HG03139 (cell line): ENCODE measurements around the gene BGN.
A peak's percentile ranks its signal among the peaks of the same experiment; 100 is the strongest.

ENCODE experiments used
- ATAC-seq: cut with Tn5 transposase; IDR thresholded peaks from one replicate; pipeline ENCODE4 v1.9.1; 2021; ENCODE audit not compliant: unreplicated experiment

Gene BGN

DNA sequence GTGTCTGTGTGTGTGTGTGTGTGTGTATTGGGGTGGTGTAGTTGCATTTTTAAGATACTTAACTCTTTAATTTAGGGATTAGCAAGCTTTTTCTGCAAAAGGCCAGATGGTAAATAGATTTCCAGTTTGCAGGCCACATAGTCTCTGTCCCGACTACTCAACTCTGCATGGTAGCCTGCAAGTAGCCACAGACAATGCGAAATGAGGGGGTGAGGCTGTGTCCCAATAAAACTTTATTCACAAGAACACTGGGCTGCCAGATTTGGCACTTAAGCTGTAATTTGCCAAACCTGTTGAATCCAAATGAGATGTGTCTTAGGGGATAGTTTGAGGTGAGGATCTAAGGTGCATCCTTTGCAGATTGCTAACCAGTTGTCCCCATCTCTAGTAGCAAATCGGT is 29.5 kb downstream of the BGN start:
- no peak for ATAC-seq

DNA sequence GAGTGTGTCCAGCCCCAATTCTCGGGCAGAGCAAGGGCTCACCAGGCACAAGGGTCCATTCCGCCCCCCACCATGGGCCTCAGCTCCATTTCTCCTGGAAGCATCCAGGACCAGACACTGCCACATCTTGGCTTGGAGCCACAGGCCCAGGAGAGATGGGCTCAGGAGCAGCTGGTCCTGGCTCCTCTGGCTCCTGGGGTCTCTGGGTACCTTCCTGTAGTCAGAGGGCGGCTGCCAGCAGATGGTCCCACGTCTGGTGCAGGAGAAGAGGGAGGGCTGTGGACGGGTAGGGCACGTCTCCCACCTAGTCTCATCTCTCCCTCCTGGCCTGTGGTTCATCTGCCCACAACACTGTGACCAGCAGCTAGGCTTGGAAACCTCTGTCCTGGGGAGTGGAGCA is 30.7 kb downstream of the BGN start:
- no peak for ATAC-seq

GRCh38 chrX:153526042-153526441 is 31.3 kb downstream of the BGN start:
- ATAC-seq: no peak

- ATAC-seq: no peak
Observed at GRCh38 chrX:153526801-153527200, 32.0 kb downstream of the BGN start.

DNA sequence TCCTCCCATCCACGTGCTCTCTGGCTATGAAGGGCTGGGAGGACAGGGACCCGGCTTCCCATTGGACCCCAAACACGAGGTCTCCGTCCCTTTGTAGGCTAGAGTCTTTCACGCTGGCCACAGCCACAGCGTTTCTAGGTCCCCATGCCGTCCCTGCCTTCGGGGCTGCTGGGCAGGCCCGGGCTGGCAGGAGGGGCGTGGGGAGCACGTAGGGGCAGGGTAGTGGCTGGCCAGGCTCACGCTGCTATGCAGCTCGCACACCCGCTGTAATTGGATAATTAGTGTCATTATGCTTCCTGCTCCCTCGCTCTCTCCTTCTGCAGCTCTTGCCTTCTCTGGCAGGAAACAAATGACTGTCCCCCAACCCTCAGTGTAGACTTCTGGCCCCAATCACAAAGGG is 32.4 kb downstream of the BGN start:
- ATAC-seq: no peak

- no peak for ATAC-seq
Observed at GRCh38 chrX:153530411-153531129, 35.8 kb downstream of the BGN start.

GRCh38 chrX:153533091-153533490 is 38.3 kb downstream of the BGN start:
- ATAC-seq: no peak

DNA sequence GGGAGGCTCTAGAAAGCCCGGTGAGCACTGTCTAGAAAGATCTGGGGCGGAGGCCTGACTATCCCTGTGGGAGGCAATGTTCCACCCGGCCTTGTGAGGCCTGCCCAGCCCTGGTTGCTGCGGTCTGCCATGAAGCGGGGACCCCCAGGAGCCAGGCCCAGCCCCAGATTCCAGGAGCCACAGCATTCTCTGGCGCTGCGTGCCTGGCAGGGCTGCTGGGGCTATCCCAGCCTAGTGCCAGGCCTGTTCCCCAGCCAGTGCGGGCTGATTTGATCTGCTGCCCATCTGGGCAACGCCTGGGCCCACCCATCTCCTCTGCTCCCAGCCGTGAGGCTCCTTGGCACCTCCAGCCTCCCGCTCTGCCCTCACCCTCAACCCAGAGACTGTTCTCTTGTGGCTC is 42.3 kb downstream of the BGN start:
- ATAC-seq: no peak

- no peak for ATAC-seq
Observed at GRCh38 chrX:153537526-153538295, 42.9 kb downstream of the BGN start.

GRCh38 chrX:153538424-153538823 is 43.6 kb downstream of the BGN start:
- ATAC-seq: no peak

DNA sequence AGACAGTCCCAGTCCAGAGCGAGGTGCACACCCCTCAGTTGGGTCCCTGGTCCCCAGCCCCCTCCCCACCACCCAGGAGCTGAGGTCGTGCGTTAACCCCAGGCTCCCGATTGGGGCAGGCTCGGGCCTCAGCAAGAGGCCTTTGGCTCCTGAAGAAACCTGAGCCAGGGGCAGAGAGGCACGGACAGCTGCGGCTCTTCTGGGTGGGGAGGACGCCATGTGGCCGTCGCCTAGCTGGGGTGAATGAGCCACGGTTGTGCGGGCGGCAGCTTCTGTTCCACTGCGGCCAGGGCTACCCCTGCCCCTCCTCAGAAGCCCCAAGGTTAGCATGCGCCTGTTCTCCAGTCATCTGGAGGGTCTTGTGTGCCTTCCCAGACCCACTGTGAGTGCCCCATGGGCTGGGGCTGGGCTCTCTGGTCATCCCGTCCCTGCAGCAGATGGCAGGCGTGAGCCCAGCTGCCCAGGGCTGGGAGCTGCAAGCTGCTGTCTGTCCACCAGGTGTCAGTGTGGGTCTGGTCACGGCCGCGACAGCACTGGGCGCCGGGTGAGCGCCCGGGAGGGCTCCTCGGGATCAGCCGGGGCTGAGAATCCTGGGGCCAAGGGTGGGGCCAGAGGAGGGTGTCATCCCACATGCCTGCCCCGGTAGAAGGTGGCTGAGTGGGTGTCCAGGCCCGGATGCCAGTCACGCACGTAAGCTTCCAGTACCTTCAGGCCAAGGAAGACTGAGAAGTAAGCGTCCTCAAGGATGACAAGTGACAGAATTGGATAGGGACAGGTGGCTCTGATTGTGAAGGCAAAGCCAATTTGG is 44.6 kb downstream of the BGN start:
- peak; percentile 58 for ATAC-seq

- no peak for ATAC-seq
Observed at GRCh38 chrX:153539979-153540358, 45.2 kb downstream of the BGN start.

- ATAC-seq: no peak
Observed at GRCh38 chrX:153544727-153545126, 49.9 kb downstream of the BGN start.

DNA sequence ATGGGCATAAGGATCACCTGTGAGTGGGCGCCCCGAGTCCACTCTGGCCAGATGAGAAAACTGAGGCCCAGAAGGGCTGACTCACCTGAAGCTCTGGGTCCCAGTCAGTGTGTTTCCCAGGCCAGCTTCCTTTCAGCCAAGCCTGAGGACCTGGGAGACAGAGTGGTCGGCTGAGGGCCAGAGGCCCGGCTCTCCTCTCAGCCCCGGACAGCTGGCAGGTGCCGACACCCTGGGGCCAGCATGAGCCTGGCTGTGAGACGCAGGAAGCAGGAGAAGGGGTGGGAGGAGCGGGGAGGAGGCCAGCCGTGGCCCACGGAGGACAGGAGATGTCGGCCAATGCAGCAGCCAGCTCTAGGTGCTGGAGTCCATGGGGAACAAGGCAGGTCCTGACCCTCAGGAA is 51.6 kb downstream of the BGN start:
- ATAC-seq: no peak

DNA sequence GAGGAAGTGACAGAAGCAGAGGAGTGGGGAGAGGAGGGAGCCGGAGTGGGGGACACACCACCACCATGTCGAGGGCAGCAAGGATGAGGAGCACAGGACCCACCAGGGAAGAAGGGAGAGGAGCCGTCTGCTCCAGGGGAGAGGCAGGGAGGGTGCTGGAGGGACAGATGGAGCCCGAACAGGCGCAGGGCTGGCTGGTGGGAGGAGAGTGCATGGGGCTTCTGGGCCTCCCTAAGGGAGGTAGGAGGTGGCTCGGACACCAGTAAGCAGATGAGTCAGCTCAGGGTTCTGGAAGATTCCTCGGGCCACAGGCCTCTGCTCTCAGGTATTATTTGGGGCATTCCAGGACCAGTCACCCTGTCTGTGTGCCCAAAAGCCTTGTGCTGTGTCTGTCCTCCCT is 52.4 kb downstream of the BGN start:
- ATAC-seq: no peak

GRCh38 chrX:153549231-153549630 is 54.5 kb downstream of the BGN start:
- no peak for ATAC-seq

DNA sequence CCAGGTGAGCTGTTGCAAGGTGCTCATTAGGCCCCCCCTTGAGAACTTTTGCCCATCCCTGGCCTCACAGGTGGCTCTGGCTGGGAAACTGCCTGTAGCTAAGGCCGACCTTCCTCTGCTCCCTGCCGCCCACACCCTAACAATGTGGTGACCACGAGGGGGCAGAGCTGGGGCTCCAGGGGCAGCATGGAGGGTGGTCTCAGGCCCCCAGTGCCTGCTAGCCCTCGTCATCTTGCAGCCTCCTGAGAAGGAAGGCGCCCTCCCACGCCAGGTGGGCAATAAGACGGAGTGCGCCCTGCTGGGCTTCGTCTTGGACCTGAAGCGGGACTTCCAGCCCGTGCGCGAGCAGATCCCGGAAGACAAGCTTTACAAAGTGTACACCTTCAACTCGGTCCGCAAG is 55.0 kb downstream of the BGN start:
- no peak for ATAC-seq

DNA sequence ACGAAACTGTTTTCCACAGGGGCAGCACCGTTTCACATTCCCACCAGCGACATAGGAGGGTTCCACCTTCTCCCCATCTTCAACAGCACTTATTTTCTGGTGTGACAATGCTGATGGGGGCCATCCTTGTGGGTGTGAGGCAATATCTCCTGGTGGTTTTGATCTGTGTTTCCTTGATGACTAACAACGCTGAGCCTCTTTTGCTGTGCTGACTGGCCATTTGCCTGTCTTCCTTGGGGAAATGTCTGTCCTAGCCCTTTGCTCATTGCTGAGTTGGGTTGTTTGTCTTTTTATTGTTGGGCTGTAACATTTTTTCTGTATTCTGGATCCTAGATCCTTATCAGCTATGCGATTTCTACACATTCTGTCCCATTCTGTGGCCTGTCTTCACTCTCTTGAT is 56.4 kb downstream of the BGN start:
- ATAC-seq: no peak

GRCh38 chrX:153554519-153555167 is 59.9 kb downstream of the BGN start:
- ATAC-seq: no peak

DNA sequence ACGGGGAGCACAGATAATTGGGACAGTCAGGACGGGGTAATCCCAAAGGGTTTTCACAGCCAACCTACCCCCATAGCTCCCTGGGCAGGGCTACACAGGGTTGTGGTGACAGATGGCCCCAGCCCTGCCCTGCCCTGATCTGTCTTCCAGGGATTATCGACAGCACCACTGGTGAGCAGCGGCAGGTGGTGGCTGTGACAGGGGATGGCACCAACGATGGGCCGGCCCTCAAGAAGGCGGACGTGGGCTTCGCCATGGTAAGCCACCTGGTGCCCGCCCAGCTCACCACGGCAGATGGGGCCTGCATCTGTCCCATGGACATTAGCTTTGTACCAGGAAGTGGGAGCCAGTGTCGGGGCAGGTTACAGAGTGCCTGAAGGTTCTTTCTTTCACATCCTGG is 62.0 kb downstream of the BGN start:
- ATAC-seq: no peak

DNA sequence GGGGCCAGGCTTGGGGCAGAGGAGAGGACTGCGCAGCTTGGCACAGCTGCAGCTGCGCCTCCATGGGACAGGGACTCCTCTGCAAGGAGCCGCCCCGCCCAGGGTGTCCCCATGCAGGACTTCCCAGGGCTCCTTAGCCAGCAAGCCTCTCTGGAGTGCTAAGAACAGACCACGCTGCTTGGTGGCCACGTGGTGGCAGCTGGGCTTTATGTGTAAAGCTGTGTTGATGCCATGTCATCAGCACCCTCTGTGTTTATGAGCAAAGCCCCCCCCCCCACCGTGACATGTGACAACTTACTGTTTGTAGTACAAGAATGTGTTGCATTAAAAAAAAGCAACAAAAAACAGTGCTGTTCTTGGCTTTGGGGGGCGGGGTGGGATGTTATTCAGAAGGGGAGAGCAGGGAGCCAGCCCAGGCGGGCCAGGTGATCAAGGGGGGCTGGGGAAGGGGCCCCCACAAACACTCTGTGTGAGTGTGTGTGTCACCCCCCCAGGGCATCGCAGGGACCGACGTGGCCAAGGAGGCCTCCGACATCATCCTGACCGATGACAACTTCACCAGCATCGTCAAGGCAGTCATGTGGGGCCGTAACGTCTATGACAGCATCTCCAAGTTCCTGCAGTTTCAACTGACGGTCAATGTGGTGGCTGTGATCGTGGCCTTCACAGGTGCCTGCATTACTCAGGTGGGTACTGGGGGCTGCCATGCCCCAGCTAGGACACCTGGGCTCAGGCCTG is 63.0 kb downstream of the BGN start:
- ATAC-seq: no peak
